GM18909 (cell line): ENCODE results near the gene GPR32.
"Not testable (repeated sequence)": the region's sequence is repeated elsewhere in the genome, so short reads cannot be mapped to it uniquely, and the experiment has no call there.

ENCODE experiments used
- ATAC-seq: cut with Tn5 transposase; IDR thresholded peaks from one replicate; pipeline ENCODE4 v1.9.1; 2021; ENCODE audit warnings: mild to moderate bottlenecking; ENCODE audit not compliant: unreplicated experiment, poor library complexity

Gene GPR32

GRCh38 chr19:50770164-50770563 is at the start of gene GPR32:
GPR32 (plus strand) TSS chr19:50770464; CDS start chr19:50770601, 137 bp downstream.
- ATAC-seq: not testable (repeated sequence)

GRCh38 chr19:50720921-50721381 is 49.3 kb upstream of the GPR32 start:
- ATAC-seq: no peak

GRCh38 chr19:50721441-50722137 is 48.7 kb upstream of the GPR32 start:
- no peak for ATAC-seq

GRCh38 chr19:50722201-50723013 is 47.9 kb upstream of the GPR32 start:
- ATAC-seq: no peak

GRCh38 chr19:50723069-50723468 is 47.2 kb upstream of the GPR32 start, which contains the start of gene CLEC11A:
CLEC11A (plus strand) TSS chr19:50723364; CDS start chr19:50723526, 162 bp downstream.
- no peak for ATAC-seq

- ATAC-seq: no peak
Measured at GRCh38 chr19:50723735-50724521, 46.3 kb upstream of the GPR32 start.

GRCh38 chr19:50724522-50725217 is 45.6 kb upstream of the GPR32 start:
- peak; percentile 75 for ATAC-seq

- ATAC-seq: peak; percentile 30
Measured at GRCh38 chr19:50725218-50725910, 44.9 kb upstream of the GPR32 start.

GRCh38 chr19:50725911-50726230 is 44.4 kb upstream of the GPR32 start:
- ATAC-seq: no peak

GRCh38 chr19:50728084-50728737 is 42.1 kb upstream of the GPR32 start:
- no peak for ATAC-seq

- ATAC-seq: no peak
Measured at GRCh38 chr19:50729894-50730293, 40.4 kb upstream of the GPR32 start.

GRCh38 chr19:50735869-50736268 is 34.4 kb upstream of the GPR32 start:
- ATAC-seq: no peak

GRCh38 chr19:50736338-50736737 is 33.9 kb upstream of the GPR32 start:
- no peak for ATAC-seq

- ATAC-seq: no peak
Measured at GRCh38 chr19:50739132-50739913, 30.9 kb upstream of the GPR32 start.

- no peak for ATAC-seq
Measured at GRCh38 chr19:50739914-50740426, 30.3 kb upstream of the GPR32 start.

- no peak for ATAC-seq
Measured at GRCh38 chr19:50741179-50741933, 28.9 kb upstream of the GPR32 start.

GRCh38 chr19:50743537-50743936 is 26.7 kb upstream of the GPR32 start:
- ATAC-seq: no peak
